GM21515 (cell line): ENCODE measurements around the gene CCDC158.
"Not testable (repeated sequence)": the region's sequence is repeated elsewhere in the genome, so short reads cannot be mapped to it uniquely, and the experiment has no call there.

Experiments used
- ATAC-seq: cut with Tn5 transposase; IDR thresholded peaks from one replicate; pipeline ENCODE4 v1.9.1; 2021; ENCODE audit not compliant: unreplicated experiment

The CCDC158 gene

DNA sequence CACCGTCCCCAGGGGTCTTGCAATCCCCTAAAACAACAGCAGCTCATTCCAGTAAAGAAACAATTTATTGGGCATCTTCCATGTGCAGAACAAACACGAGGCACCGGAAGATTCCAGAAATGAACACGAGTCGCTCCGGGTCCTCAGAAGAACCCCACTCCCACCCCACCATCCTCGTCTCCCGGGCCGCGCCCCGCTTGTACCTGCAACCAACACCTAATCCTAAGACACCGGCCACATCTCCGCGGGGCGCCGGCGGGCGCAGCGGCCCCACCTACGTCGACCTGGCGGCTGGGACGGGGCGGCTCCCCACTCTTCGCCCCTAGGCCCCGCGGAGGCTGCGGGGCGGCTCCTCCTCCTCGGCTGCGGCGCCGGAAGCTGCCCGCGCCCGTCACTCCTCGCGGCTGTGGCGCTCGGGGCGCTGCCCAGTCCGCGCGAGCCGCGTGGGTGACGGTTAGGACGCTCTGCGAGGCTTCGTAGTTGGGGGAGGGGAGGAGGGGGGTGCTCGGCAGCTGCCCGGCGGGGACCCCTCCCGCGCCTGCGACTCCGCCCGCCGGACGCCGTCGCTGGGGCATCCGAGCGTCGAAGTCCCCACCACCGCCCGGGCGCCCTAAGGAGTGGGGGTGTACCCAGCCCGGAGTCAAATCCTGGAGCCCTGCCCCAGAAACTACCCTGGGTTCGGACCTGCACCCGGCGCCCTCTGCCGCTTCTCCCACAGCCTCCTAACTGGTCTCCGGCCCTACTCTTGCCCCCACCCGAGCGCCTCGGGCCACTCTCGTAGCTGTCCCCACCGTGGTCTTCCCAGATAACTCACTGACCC, at the start of gene CCDC158:
CCDC158 (minus strand) TSS at position 380 of the 820 bp plus-strand sequence. CDS start 17,934 bp downstream, outside the sequence.
- no peak for ATAC-seq

DNA sequence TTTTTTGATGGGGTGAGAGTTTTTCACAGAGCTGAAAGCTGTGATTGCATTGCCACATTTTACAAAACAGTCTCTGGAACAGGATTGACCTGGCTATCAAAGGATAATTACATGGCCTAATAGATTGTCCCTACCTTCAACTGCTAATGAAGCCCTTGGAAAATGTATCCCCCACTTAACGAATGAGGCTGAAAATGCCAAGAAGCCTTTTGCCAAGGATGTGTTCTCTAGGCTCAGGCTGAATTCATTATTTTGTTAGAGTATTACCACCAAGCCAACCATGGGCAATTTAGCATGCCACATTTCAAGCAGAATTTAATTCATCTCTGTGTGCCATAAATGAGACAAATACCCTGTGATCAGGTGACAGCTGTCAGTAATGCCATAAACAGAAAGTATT, 49.6 kb upstream of the CCDC158 start:
- ATAC-seq = no peak

DNA sequence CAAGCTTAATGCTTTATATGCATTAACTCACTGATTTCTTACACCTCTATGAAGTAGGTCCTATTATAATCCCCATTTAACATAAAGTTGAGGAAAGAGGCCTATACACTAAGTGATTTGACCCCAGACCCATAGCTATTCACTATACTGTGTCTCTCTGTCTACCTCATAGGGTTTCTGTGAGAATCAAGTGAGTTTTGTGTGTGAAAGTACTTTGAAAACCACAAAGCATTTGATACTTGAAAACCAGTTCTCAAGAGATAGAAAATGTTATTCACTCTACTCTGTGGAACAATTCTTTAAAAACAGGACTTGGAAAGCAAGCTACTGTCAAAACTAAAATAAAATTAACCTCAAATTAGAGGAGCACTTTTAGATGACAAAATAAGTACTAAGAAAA, 49.1 kb upstream of the CCDC158 start:
- no peak for ATAC-seq

DNA sequence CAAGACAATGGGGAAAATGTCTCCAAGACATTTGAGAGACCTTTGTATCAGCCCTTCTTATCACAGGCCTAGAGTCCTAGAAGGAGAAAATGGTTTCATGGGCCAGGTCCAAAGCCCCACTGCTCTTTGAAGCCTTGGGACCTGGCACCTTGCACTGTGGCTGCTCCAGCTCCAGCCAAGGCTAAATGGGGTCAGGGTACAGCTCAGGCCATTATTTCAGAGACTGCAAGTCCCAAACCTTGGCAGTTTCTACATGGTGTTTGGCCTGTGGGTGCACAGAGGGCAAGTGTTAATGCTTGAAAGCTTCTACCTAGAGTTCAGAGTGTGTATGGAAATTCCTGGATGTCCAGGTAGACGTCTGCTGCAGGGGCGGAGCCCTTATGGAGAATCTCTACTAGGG, 42.6 kb upstream of the CCDC158 start:
- ATAC-seq = no peak

DNA sequence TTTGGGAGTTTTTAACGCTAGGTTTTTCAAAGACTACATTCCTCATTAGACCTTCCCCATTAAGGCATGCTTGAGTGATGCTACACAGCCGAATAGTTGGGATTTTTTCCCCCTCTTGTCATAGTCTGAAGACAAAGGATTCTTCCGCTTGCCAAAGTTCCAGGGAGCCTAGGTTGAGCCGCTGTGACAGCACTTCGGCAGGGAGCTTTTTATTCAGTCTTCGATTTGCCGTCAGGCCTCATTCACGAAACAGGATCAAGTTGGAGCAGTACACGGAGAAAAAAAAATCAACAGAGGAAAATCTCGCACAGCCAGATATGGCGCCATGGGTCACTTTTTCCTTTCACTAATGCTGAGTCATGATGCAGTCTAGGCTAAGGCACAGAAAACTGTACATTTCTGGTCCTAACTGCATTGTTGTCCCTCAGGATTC, 38.4 kb upstream of the CCDC158 start:
- ATAC-seq = no peak

DNA sequence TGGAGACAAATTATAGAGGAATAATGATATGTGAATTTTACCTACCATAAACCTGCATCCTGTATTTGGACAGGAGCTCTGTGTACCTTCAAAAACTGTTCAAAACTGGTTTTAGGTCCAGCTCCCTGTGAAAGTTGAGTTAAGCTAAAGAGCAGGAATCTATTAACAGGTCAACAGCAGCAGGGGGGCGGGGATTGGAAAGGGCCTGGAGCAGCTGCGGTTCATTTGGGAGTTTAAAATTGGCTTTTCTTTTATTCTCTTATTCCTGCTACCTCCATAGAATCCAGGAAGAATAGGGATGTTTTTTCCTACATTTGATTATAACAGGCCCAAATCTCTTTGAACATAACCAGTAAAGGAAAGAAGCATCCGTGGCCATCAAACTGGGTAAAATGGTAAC, 37.9 kb upstream of the CCDC158 start:
- no peak for ATAC-seq

DNA sequence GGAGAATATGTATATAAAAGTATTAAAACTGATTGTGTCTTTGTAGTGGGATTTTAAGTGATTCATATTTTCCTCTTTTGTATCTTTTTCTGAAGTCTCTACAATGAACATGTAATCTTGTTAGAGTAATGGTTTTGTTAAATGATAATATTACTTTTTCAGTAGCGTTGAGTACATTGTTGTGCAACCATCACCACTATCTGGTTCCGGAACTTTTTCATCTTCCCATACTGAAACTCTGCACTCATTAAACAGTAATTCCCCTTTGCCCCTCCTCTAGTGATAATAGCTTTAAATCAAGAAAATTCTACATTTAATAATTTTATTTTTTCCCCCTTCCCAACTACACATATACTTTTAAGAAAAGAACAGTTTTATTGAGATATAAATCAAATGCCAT, 37.4 kb upstream of the CCDC158 start:
- no peak for ATAC-seq

DNA sequence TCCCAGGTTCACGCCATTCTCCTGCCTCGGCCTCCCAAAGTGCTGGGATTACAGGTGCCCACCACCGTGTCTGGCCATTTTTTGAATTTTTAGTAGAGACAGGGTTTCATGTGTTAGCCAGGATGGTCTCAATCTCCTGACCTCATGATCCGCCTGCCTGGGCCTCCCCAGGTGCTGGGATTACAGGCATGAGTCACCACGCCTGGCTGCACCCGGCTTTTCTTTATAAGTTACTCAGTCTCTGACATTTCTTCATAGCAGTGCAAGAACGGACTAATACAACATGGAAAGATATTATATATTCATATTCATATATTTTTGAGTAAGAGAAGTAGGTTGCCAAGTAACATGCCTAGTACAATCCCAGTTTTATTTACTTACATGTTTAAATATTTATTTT, 36.9 kb upstream of the CCDC158 start:
- no peak for ATAC-seq

DNA sequence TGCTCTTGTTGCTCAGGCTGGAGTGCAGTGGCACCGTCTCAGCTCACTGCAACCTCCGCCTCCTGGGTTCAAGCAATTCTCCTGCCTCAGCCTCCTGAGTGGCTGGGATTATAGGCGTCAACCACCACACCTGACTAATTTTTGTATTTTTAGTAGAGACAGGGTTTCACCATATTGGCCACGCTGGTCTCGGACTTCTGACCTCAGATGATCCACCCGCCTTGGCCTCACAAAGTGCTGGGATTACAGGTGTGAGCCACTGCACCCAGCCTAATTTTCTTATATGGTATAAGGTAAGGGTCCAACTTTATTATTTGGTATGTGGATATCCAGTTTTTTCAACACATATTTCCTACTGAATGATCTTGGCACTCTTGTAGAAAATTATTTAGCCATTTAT, 33.1 kb upstream of the CCDC158 start:
- not testable (repeated sequence) for ATAC-seq

DNA sequence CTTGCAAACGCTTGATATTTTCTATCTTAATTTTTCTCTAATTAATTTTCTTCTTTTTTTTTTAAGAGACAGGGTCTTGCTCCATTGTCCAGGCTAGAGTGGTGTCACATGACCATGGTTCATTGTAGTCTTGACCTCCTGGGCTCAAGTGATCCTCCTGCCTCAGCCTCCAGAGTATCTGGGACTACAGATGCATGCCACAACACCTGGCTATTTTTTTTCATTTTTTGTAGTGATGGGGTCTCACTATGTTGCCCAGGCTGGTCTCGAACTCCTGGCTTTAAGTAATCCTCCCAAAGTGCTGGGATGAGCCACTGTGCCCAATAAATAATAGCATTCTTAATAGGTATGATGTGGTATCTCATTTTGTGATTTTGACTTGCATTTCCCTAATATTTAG, 32.3 kb upstream of the CCDC158 start:
- no peak for ATAC-seq

DNA sequence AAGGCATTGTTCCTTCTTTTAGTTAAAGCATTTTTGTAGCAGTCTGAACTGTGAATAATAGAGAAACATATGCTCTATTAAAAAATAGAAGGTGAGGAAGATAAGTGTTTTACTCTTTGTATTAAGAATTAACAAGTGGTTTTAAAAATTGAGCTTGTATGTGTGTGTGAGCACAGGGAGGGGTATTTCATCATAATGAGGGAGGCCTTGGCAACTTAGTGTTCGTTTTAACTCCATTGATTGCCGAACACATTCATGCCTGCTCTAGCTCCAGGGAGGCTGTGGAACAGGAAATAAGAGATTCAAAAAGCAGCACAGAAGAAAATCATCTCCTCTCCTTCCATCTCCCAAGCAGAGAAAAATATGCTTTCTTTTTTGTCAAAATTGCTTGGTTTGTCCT, 28.9 kb upstream of the CCDC158 start:
- ATAC-seq = no peak

DNA sequence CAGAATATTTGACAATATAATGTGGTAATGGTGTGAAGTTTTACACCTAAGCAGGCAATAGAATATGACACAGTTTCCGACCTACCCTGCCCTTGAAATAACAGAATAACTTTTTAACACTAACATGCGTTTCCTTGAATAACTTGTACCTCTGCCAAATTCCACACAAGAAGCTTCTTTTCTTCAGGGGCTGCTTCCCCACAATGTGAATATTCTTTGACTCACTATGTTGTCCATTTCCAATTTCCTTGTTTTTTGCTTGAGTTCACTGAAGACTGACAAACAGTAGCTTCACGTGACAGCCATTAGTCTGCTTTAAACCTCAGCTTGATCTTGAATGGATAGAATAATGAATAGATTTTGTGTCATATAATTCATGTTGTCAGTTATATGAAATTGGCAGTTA, 28.4 kb upstream of the CCDC158 start:
- ATAC-seq = no peak

DNA sequence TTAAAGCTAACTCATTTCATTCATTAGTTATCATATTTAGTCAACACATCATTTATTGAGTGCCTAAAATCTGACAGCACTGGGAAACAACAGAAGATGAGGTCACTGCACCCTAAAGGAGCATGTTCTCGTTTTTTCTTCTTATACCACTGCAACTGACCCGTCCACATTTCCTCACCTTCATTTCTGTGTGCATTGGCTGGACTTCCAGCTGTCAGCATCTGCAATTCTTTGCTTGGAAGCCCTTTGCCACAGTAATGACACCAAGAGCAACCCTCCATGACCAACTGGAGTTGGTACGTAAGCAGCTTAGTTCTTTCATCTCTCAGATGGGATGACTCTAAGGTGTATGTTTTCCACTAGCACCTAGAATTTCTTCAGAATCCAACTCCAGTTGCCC, 27.3 kb upstream of the CCDC158 start:
- ATAC-seq = no peak

DNA sequence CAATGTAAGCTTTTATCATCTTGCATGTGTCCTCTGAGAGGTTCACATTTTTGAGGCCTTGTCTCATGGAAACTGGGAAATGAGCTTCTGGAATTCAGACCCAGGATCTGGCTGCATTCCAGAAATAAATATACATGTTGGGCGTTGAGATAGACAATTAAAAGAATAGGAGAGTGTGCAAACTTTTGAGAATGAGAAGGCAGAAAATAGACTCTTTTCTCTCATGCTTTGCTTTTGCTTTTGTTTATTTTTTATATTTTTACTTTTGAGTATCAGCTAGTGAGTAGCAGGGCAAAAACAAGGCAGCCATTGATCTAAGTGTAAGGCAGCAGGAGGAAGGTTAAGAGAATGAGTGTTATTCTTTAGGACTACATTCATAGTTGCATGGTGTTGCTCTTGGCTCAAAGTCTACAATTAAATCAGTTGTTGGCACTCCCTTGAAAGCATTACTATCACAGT, 26.5 kb upstream of the CCDC158 start:
- ATAC-seq = no peak

DNA sequence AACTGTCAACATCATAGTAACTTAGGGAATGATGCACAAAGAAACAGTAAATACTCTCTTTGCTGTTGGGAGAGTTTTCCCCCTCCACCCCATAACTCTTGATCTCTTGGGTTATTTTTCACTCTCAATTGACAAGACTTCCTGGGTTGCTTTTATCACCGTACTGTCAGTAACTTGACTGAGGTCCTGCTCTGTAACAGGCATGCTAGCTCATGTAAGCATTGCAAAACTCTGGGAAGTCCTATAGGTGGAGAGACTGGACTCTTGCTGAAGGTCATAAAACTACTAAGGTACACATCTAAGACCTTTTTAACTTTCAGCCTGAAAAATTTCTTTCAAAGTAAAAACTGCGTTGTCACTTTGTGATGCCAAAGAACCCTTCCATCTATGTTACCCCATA, 25.0 kb upstream of the CCDC158 start:
- ATAC-seq = no peak

DNA sequence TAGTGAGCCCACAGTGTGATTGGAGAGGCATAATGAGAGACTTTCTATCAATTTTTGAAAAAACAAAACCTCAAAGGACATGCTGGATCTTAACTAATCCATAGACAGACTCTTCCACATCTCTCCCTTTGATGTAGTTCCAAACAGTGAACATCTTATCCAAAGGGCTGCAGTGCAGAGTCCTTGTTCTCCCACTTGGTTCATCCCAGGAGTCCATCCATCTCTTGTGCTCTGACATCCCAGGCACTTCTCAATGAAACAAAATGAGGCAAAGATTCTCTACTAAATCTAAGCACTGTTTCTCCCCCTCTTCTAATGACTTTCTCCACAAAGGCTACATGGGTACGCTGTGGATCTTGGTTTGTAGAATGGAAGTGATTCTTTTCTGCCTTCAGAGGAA, 22.4 kb upstream of the CCDC158 start:
- ATAC-seq = no peak

DNA sequence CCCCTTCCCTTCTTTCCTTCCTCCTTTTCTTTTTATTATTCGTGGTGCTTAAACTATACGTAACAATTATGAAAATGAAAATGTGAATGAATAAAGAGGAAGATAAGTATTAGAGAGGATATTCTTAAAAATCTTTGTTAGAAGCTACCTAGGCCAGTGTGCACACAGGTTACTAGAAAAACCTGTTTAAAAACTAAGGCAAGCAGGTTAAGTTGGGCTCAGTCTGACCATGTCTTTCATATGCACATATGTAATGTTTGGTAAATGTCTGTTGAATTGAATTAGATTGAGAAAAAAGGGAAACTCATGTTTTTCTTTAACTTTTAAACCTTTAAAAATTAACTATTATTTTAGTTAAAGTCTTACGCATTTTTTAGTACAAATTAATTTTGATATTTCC, 21.9 kb upstream of the CCDC158 start:
- no peak for ATAC-seq

DNA sequence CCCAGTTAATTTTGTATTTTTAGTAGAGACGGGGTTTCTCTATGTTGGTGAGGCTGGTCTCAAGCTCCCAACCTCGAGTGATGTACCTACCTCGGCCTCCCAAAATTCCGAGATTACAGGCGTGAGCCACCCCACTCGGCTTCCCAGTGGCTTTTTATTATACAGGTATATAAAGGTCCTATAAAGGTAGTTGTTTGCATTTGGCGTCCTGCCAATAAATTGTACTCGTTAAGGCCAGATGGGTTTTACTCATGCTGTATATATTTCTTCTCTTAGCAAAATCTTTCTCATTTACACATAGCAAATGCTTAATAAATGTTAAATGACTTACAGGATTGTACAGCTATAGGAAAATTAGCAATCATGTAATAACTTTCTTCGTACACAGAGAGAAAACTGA, 20.9 kb upstream of the CCDC158 start:
- no peak for ATAC-seq

DNA sequence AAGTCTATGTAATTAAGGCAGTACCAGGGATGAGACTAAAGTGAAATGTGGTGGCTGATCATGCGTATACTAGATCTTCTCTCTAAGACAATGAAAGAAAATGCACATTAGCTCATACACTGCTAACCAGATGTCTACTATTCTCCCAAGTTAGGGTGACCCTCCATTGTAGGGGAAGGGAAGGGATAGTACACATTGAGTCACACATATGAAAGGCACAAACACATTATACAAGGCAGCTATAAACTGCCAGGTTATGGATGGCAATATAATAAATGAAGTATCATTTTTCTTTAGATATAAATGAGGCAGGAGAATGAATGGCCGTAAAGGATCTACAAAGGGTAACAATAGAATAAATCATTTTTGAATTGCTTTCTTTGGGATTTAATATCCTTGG, 18.6 kb upstream of the CCDC158 start:
- no peak for ATAC-seq

DNA sequence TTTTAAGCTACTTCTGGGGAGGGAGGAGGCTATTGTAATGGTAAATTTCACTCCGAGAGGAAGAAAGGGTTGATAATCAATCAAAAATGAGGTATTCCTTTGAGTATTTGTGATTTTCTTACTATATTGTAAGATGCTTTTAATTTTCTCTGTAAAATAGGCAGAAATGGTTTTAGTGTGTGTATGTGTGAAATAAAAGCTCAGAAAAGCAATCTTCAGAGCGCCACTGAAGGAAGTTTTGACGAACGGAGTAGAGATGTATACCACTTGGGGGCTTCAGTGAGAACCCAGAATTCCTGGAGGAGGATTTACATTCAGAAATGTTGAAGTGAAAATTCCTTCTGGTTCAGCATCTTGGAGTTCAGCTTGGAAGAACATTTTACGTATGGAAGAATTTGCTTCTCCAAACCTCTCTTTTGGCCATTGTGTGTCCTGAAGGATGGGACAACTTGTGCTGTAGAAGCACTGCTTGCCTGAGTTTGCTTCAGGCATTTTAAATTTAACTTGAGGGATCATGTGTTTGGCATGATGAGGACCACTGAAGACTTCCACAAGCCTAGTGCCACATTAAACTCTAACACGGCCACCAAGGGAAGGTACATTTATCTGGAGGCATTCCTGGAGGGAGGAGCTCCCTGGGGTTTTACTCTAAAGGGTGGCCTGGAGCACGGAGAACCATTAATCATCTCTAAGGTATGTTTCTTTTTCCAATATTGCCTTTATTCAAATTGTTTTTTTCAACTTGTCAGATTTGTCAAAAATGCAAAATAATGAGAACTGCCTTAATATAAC, 14.8 kb upstream of the CCDC158 start:
- no peak for ATAC-seq

DNA sequence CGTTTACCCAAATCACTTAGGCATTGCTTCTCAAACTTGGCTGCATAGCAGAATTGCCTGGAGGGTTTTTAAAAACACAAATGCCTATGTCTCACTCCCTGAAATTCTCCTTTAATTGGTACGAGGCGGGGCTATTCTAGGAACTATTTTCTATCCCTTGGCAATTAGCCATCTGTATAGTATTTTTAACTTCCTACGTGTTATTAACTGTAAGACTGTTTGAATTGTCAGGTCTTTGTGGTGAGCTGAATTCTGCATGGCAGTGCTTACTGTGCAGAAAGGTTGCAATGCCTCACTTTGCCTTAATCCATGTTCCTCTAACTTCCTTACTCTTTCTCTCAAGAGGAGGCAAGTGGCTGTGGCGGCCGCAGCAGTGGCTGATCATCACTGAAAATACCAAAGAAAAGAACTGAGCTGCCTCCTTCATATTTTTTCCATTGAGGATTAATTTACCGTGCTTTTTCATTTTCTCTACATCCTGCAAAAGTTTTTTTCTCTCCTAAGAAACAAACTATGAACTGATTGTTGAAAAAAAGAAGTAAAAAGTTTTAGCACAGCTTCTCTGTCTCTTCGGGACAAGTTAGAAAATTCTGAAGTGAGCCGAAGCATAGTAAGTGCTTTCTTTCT, 14.1 kb upstream of the CCDC158 start, which contains the start of gene SHROOM3:
SHROOM3 (plus strand) TSS at position 329 of the 627 bp plus-strand sequence. CDS start 824 bp downstream, outside the sequence.
- ATAC-seq = no peak
